ENCODE measurements around the gene CDC34. TPM values are rescaled to one million over a fixed set of nuclear protein-coding genes. Genes with fewer than 3 reads are reported as not detected.

CDC34 gene
- total RNA-seq, 1 donor from 2014 or later: 265 TPM

DNA sequence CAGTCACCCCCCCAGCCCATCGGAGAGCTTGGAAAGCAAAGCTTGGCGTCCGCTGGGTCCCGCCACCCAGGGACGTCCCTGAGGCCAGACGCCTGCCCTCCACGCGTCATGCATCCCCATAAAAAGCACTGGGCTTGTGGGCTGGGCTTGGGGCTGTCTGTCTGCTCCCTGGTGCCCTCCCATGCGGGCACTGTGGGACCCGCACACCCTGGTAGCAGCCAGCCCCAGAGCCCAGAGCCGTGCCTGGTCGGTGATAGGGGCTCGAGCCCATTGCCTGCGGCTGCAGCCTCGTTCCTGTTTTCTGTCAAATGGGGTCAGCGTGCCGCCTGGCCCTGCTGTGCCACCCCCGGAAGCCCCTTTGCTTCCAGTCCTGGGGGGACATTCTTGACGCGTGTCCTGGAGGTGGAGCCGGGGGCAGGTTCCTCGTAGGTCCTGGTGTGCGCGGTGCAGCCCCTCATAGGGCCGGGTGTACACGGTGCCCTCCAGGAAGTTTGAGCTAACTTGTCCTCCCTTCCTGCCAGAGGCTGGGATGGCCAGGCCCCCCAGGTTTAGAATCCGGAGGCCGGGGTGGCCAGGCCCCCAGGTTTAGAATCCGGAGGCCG is 8.0 kb downstream of the CDC34 start:
- no peak overlapping the region for H3K4me3 ChIP-seq (ENCODE audit: low read depth, low read length)
- no peak for DNase-seq (ENCODE audit: low read depth)
- no peak for TF ChIP-seq CTCF (conservative IDR thresholded peaks at IDR 0.05; ENCODE audit: low read depth, low read length)

GRCh38 chr19:540867-541637 is 9.5 kb downstream of the CDC34 start:
- no peak for DNase-seq (ENCODE audit: low read depth)
- H3K4me3 ChIP-seq (ENCODE audit: low read depth, low read length): no peak overlapping the region
- no peak for TF ChIP-seq CTCF (conservative IDR thresholded peaks at IDR 0.05; ENCODE audit: low read depth, low read length)

DNA sequence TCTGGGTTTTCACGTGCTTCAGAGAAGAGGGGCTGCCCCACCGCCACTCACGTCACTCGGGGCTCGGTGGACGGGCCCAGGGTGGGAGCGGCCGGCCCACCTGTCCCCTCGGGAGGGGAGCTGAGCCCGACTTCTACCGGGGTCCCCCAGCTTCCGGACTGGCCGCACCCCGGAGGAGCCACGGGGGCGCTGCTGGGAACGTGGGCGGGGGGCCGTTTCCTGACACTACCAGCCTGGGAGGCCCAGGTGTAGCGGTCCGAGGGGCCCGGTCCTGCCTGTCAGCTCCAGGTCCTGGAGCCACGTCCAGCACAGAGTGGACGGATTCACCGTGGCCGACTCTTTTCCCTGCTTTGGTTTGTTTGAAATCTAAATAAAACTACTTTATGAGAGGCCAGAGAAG is 10.1 kb downstream of the CDC34 start:
- no peak for DNase-seq (ENCODE audit: low read depth)
- no peak for TF ChIP-seq CTCF (conservative IDR thresholded peaks at IDR 0.05; ENCODE audit: low read depth, low read length)
- no peak overlapping the region for H3K4me3 ChIP-seq (ENCODE audit: low read depth, low read length)

DNA sequence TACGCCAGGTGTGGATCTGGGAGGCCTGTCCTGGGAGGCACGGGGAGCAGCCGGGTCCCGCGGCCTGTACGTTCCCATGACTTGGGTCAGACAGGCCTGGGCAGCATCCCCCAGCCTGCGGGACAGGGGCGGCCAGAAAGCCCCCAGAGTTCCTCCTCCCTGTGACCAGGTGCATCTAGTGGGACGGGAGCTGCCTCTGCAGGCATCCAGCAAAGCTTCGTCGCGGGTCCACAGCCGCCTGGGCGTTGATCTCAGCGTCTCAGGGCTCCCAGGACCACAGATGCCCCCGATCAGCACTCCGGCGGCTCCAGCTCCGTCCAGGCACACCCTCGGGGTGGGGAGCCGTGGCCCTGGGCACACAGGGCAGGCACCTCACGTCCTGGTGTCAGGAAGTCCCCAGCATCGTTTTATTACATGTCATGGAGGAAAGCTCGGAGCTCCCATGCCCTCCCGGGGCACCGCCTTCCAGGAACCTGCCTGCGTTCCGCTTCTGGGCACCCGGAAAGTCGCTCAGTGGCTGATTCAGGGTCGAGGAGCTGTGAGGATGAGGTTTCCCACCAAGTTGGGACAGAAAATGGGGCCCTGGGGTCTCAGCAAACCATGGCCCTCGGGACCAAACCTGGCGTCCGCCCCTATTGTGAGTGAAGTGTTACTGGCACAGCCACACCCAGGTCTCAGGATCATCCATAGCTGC is 10.8 kb downstream of the CDC34 start:
- TF ChIP-seq CTCF (conservative IDR thresholded peaks at IDR 0.05; ENCODE audit: low read depth, low read length): no peak

GRCh38 chr19:543910-544608 is 12.5 kb downstream of the CDC34 start, which contains the start of gene GZMM:
Gene GZMM, plus strand, starts transcription at chr19:544053. Its CDS starts 19 bp downstream, at chr19:544072.
- no peak for TF ChIP-seq CTCF (conservative IDR thresholded peaks at IDR 0.05; ENCODE audit: low read depth, low read length)
- no peak within 1 kb of the TSS for H3K4me3 ChIP-seq (ENCODE audit: low read depth, low read length)
- DNase-seq (ENCODE audit: low read depth): no peak

More for the DNA sequence above, 10.8 kb downstream of the CDC34 start:
- no peak for DNase-seq (ENCODE audit: low read depth)
- H3K4me3 ChIP-seq (ENCODE audit: low read depth, low read length): no peak overlapping the region

GRCh38 chr19:547117-547516 is 15.6 kb downstream of the CDC34 start:
- no peak overlapping the region for H3K4me3 ChIP-seq (ENCODE audit: low read depth, low read length)
- DNase-seq (ENCODE audit: low read depth): no peak
- TF ChIP-seq CTCF (conservative IDR thresholded peaks at IDR 0.05; ENCODE audit: low read depth, low read length): no peak
